Neural cell (in vitro differentiated cells): ENCODE results near the gene SHB. TPM values are rescaled to one million over a fixed set of nuclear protein-coding genes. Genes with fewer than 3 reads are reported as not detected.

Experiments
- H2AFZ ChIP-seq: fragments of 200-600, 300-800 bp; sonication (generic), shearing (Covaris generic); 2 replicates; pipeline ENCODE4 v1.6.0; 2014; ENCODE audit warnings: low read depth, mild to moderate bottlenecking, antibody characterized with exemption, low read length, moderate library complexity
- H3F3A ChIP-seq: fragments of 200-600 bp; shearing (Covaris generic); 2 replicates; pipeline ENCODE4 v1.6.1; 2016; ENCODE audit warnings: mild to moderate bottlenecking, moderate library complexity, mixed read lengths, antibody characterized with exemption, low read length; ENCODE audit not compliant: insufficient read depth, poor library complexity, severe bottlenecking
- H3K27ac ChIP-seq: fragments of 200-600, 300-800 bp; sonication (generic), shearing (Covaris generic); 2 replicates; pipeline ENCODE4 v1.5.1; 2014; ENCODE audit warnings: mild to moderate bottlenecking, low read length, moderate library complexity
- H3K27me3 ChIP-seq: fragments of 300-800, 200-600 bp; sonication (generic), shearing (Covaris generic); 2 replicates; pipeline ENCODE4 v1.6.0; 2014; ENCODE audit warnings: mild to moderate bottlenecking, low read depth, low read length, moderate library complexity; ENCODE audit not compliant: insufficient read depth
- H3K36me3 ChIP-seq: fragments of 300-800, 200-600 bp; sonication (generic), shearing (Covaris generic); 2 replicates; pipeline ENCODE4 v1.5.1; 2014; ENCODE audit warnings: mild to moderate bottlenecking, antibody characterized with exemption, low read length, moderate library complexity; ENCODE audit not compliant: insufficient read depth
- H3K4me2 ChIP-seq: fragments of 300-800, 200-600 bp; sonication (generic), shearing (Covaris generic); 2 replicates; pipeline ENCODE4 v1.6.0; 2014; ENCODE audit warnings: mild to moderate bottlenecking, low read length
- H3K4me3 ChIP-seq: fragments of 300-800, 200-600 bp; sonication (generic), shearing (Covaris generic); 2 replicates; pipeline ENCODE4 v1.5.1; 2014; ENCODE audit warnings: mild to moderate bottlenecking, low read length, moderate library complexity
- H3K79me2 ChIP-seq: fragments of 200-600 bp; shearing (Covaris generic); replicated peaks from 2 replicates; pipeline ENCODE4 v1.6.0; 2014; ENCODE audit warnings: mild to moderate bottlenecking, low read length, moderate library complexity; ENCODE audit not compliant: insufficient read depth
- H3K9ac ChIP-seq: fragments of 300-800, 200-600 bp; sonication (generic), shearing (Covaris generic); 2 replicates; pipeline ENCODE4 v1.6.1; 2016; ENCODE audit warnings: mild to moderate bottlenecking, low read length, mixed read lengths
- H3K9me2 ChIP-seq: fragments of 200-600 bp; shearing (Covaris generic); 2 replicates; pipeline ENCODE4 v1.6.1; 2016; ENCODE audit warnings: mild to moderate bottlenecking, low read length, mixed read lengths; ENCODE audit not compliant: insufficient read depth
- H3K9me3 ChIP-seq: fragments of 200-600, 300-800 bp; sonication (generic), shearing (Covaris generic); 2 replicates; pipeline ENCODE4 v1.6.1; 2016; ENCODE audit warnings: mild to moderate bottlenecking, mixed run types, low read length, moderate library complexity, mixed read lengths
- H4K20me1 ChIP-seq: fragments of 200-600 bp; shearing (Covaris generic); 2 replicates; pipeline ENCODE4 v1.6.1; 2016; ENCODE audit warnings: mild to moderate bottlenecking, mixed run types; ENCODE audit not compliant: insufficient read depth
- CTCF ChIP-seq: fragments of 450-650 bp; IDR thresholded peaks from 2 replicates; pipeline ENCODE4 v1.5.1; 2014; ENCODE audit warnings: antibody characterized with exemption, mild to moderate bottlenecking, moderate library complexity; ENCODE audit not compliant: poor library complexity, severe bottlenecking
- EP300 ChIP-seq: fragments of 450-650 bp; conservative IDR thresholded peaks from 2 replicates; pipeline ENCODE4 v1.6.1; 2014; ENCODE audit warnings: antibody characterized with exemption, mild to moderate bottlenecking, moderate library complexity; ENCODE audit not compliant: poor library complexity, severe bottlenecking
- EZH2 ChIP-seq: fragments of 200-600, 300-800 bp; shearing (Covaris generic), sonication (generic); IDR thresholded peaks from 2 replicates; pipeline ENCODE4 v1.6.1; 2014; ENCODE audit warnings: antibody characterized with exemption, low read length, borderline replicate concordance, mild to moderate bottlenecking; ENCODE audit not compliant: insufficient read depth, poor library complexity, severe bottlenecking
- MXI1 ChIP-seq: fragments of 450-650 bp; conservative IDR thresholded peaks from 2 replicates; pipeline ENCODE4 v1.6.1; 2014; ENCODE audit warnings: antibody characterized with exemption, mild to moderate bottlenecking; ENCODE audit not compliant: poor library complexity, severe bottlenecking
- POLR2AphosphoS5 ChIP-seq: IDR thresholded peaks from 2 replicates; pipeline ENCODE4 v1.6.1; 2012
- RAD21 ChIP-seq: fragments of 450-650 bp; conservative IDR thresholded peaks from 2 replicates; pipeline ENCODE4 v1.6.1; 2014; ENCODE audit warnings: antibody characterized with exemption, mild to moderate bottlenecking, moderate library complexity
- REST ChIP-seq: IDR thresholded peaks from 2 replicates; pipeline ENCODE4 v1.6.1; 2012; ENCODE audit warnings: borderline replicate concordance
- SMC3 ChIP-seq: fragments of 450-650 bp; conservative IDR thresholded peaks from 2 replicates; pipeline ENCODE4 v1.6.1; 2014; ENCODE audit warnings: antibody characterized with exemption, mild to moderate bottlenecking, moderate library complexity; ENCODE audit not compliant: poor library complexity
- TAF1 ChIP-seq: IDR thresholded peaks from 2 replicates; pipeline ENCODE4 v1.6.1; 2012; ENCODE audit warnings: low read depth
- polyA plus RNA-seq: library from polyadenylated mRNA; depleted of rRNA; stranded (reverse); fragments of >200 nt; gene quantifications from 2 replicates; pipeline ENCODE4 v1.2.3, GENCODE V29; 2014

SHB gene
- polyA plus RNA-seq, 1 donor from 2014 or later, result 17.5 TPM

GRCh38 chr9:37961351-37961750 is 107.7 kb downstream of the SHB start:
- H3K27ac ChIP-seq, result no peak overlapping the region
- H2AFZ ChIP-seq, result no peak overlapping the region
- no peaks in the 10 kb centered on the region for H3K9me3 ChIP-seq
- H3K79me2 ChIP-seq, result peaks cover 7% of the 10 kb centered on the region
- TF ChIP-seq EZH2, result no peak
- no peak for TF ChIP-seq CTCF
- no peak for TF ChIP-seq MXI1
- no peak for TF ChIP-seq RAD21
- TF ChIP-seq REST, result no peak
- TF ChIP-seq TAF1, result no peak
- TF ChIP-seq POLR2AphosphoS5, result no peak
- no peak for TF ChIP-seq SMC3
- TF ChIP-seq EP300, result no peak
- H3K4me3 ChIP-seq, result no peak overlapping the region
- no peaks in the 10 kb centered on the region for H3K27me3 ChIP-seq
- H4K20me1 ChIP-seq, result no peaks in the 10 kb centered on the region
- no peaks in the 10 kb centered on the region for H3K9me2 ChIP-seq
- no peak overlapping the region for H3K9ac ChIP-seq
- H3K4me2 ChIP-seq, result no peak overlapping the region
- H3K36me3 ChIP-seq, result no peaks in the 10 kb centered on the region
- no peaks in the 10 kb centered on the region for H3F3A ChIP-seq

- Histone ChIP-seq H3F3A (no peaks in the 10 kb centered on the region), H2AFZ (no peak overlapping the region), H3K9me2 (no peaks in the 10 kb centered on the region), H3K4me3 (no peak overlapping the region), H3K4me2 (no peak overlapping the region), H3K9me3 (no peaks in the 10 kb centered on the region), H3K79me2 (peaks cover 7% of the 10 kb centered on the region), H3K36me3 (no peaks in the 10 kb centered on the region), H4K20me1 (no peaks in the 10 kb centered on the region), H3K9ac (no peak overlapping the region), H3K27me3 (no peaks in the 10 kb centered on the region), H3K27ac (no peak overlapping the region)
- no peak for TF ChIP-seq POLR2AphosphoS5
- no peak for TF ChIP-seq MXI1
- TF ChIP-seq REST, result no peak
- TF ChIP-seq CTCF, result no peak
- no peak for TF ChIP-seq EZH2
- no peak for TF ChIP-seq SMC3
- no peak for TF ChIP-seq TAF1
- TF ChIP-seq RAD21, result no peak
- no peak for TF ChIP-seq EP300
Measured at GRCh38 chr9:37960631-37961030, 108.4 kb downstream of the SHB start.
